Muscle layer of colon (tissue), 2 donors: ENCODE results near the gene CYP2W1.

Experiments used
- H3K27ac ChIP-seq: one replicate; pipeline ENCODE4 v1.7.0; 2013; ENCODE audit warnings: low read depth, mild to moderate bottlenecking, low read length, moderate library complexity
- H3K27me3 ChIP-seq, 2 donors: one replicate each; pipeline ENCODE4 v1.7.0; 2013; ENCODE audit warnings: low read length in 2 of 2, mild to moderate bottlenecking in 2 of 2; ENCODE audit not compliant: insufficient read depth in 2 of 2, control insufficient read depth in 1 of 2
- H3K36me3 ChIP-seq: one replicate; pipeline ENCODE4 v1.7.0; 2013; ENCODE audit warnings: mild to moderate bottlenecking, low read length; ENCODE audit not compliant: insufficient read depth
- H3K4me1 ChIP-seq: one replicate; pipeline ENCODE4 v1.7.0; 2013; ENCODE audit warnings: mild to moderate bottlenecking, low read length; ENCODE audit not compliant: insufficient read depth
- H3K4me3 ChIP-seq, 2 donors: one replicate each; pipeline ENCODE4 v1.7.0; 2013; ENCODE audit warnings: low read length in 2 of 2, low read depth in 1 of 2, mild to moderate bottlenecking in 1 of 2, moderate library complexity in 1 of 2
- H3K9ac ChIP-seq: one replicate; pipeline ENCODE4 v1.7.0; 2013; ENCODE audit warnings: low read length
- H3K9me3 ChIP-seq: one replicate; pipeline ENCODE4 v1.7.0; 2013; ENCODE audit warnings: mild to moderate bottlenecking, low read length
- donor health status: abdominal sarcoma.
- donor health status: Adenocarcinoma of cecum.

The CYP2W1 gene

GRCh38 chr7:979151-979550, 3.8 kb upstream of the CYP2W1 start:
- no peaks in the 10 kb centered on the region for H3K36me3 ChIP-seq
- no peak overlapping the region for H3K9ac ChIP-seq
- H3K4me3 ChIP-seq, result no peak overlapping the region
- H3K9me3 ChIP-seq, result no peaks in the 10 kb centered on the region
- peaks cover 0 to 22% of the 10 kb centered on the region in 2 donors for H3K27me3 ChIP-seq
- peaks cover 4% of the 10 kb centered on the region for H3K4me1 ChIP-seq
- no peak overlapping the region for H3K27ac ChIP-seq

GRCh38 chr7:979886-980571, 3.0 kb upstream of the CYP2W1 start:
- H3K36me3 ChIP-seq, result no peaks in the 10 kb centered on the region
- peaks cover 0 to 27% of the 10 kb centered on the region in 2 donors for H3K27me3 ChIP-seq
- H3K27ac ChIP-seq, result no peak overlapping the region
- H3K4me3 ChIP-seq, result no peak overlapping the region
- no peak overlapping the region for H3K9ac ChIP-seq
- H3K4me1 ChIP-seq, result peaks cover 4% of the 10 kb centered on the region
- H3K9me3 ChIP-seq, result no peaks in the 10 kb centered on the region

DNA sequence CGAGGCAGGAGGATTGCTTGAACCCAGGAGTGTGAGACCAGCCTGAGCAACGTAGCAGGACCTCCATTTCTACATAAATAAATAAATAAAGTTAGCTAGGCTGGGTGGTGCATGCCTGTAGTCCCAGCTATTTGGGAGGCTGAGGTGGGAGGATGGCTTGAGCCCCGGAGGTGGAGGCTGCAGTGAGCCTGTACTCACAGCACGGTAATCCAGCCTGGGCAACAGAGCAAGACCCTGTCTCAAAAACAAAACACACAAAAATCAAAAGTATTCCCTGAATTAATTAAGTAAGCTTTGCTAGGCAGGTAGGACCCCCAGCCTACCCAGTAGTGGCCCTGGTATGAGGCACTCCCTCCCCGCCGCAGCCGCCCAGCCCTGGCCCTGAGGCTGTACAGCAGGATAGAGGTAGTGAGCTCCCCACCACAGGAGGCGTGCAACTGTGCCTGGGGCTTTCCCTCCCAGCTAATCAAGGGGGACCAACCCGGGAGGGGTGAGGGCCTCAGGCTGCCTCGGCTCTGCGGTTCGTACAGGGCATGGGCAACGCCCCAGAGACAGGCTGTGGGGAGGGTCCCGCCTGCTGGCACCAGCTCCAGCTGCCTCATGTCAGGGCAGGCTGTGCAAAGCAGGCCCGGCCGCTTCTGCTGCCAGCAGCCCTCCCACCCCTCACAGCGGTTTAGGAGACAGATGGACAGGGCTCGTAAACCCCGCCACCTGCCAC, 1.0 kb upstream of the CYP2W1 start:
- Histone ChIP-seq H3K36me3 (no peaks in the 10 kb centered on the region), H3K27me3 (peaks cover 0 to 35% of the 10 kb centered on the region in 2 donors), H3K9ac (no peak overlapping the region), H3K4me1 (no peaks in the 10 kb centered on the region), H3K9me3 (no peaks in the 10 kb centered on the region), H3K4me3 (no peak overlapping the region), H3K27ac (no peak overlapping the region)

DNA sequence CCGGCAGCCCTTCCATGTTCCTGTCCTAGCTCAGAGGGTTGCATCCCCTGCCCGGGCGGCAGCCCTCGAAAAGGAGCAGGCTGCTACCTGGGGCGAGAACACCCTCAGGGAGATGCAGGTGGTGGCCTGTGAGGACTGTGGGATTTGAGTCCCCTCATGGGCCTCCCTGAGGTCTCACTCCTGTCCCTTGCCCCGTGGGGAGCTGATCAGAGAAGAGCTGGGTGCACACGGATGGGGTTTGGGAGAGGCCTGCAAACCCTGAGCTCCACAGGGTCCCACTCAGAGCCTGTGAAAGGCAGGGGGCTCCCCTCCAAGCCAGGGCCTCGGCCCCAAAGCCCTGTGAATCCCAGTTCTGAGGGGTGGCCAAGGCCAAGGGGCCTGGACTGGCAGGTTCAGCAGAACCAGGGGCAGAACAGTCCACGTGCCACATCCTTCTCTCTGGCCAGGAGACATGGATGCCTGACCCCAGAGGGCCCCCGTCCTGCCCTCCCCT, 424 bp upstream of the CYP2W1 start:
- Histone ChIP-seq H3K4me1 (no peaks in the 10 kb centered on the region), H3K36me3 (no peaks in the 10 kb centered on the region), H3K9me3 (no peaks in the 10 kb centered on the region), H3K4me3 (no peak overlapping the region), H3K27me3 (peaks cover under 1 to 41% of the 10 kb centered on the region in 2 donors), H3K27ac (no peak overlapping the region), H3K9ac (no peak overlapping the region)

GRCh38 chr7:983616-984071, 663 bp downstream of the CYP2W1 start:
- no peak overlapping the region for H3K27ac ChIP-seq
- H3K9me3 ChIP-seq, result no peaks in the 10 kb centered on the region
- H3K36me3 ChIP-seq, result no peaks in the 10 kb centered on the region
- no peak overlapping the region for H3K9ac ChIP-seq
- no peak overlapping the region for H3K4me3 ChIP-seq
- H3K27me3 ChIP-seq, result peaks cover 7 to 52% of the 10 kb centered on the region in 2 donors
- no peaks in the 10 kb centered on the region for H3K4me1 ChIP-seq

DNA sequence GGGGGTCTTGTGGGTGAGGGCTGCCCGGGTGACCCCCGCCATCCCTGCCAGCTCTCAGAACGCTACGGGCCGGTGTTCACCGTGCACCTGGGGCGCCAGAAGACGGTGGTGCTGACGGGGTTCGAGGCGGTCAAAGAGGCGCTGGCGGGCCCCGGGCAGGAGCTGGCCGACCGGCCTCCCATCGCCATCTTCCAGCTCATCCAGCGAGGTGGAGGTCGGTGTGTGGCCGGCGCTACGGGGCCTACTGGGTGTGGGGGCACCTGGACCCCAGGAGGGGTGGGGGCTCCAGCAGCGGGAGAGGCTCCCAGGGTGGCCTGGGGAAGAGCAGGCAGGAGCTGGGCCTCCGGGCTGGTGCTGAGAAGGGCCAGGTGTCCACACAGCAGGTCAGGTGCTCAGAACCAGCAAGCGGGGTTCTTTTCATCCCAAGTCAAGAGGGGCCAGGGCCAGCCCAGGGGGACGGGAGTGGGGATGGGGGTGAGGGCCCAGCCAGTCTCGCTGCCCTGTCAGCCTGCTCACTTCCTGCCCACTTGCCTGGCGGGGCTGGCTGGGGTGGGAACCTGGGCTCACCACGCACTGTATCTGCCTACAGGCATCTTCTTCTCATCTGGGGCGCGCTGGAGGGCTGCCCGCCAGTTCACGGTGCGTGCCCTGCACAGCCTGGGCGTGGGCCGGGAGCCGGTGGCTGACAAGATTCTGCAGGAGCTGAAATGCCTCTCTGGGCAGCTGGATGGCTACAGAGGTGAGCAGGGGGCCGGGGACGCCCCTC, 1.6 kb downstream of the CYP2W1 start:
- Histone ChIP-seq H3K9ac (no peak overlapping the region), H3K4me3 (no peak overlapping the region), H3K9me3 (no peaks in the 10 kb centered on the region), H3K27ac (no peak overlapping the region), H3K36me3 (no peaks in the 10 kb centered on the region), H3K4me1 (no peaks in the 10 kb centered on the region), H3K27me3 (peaks cover 7 to 59% of the 10 kb centered on the region in 2 donors)

DNA sequence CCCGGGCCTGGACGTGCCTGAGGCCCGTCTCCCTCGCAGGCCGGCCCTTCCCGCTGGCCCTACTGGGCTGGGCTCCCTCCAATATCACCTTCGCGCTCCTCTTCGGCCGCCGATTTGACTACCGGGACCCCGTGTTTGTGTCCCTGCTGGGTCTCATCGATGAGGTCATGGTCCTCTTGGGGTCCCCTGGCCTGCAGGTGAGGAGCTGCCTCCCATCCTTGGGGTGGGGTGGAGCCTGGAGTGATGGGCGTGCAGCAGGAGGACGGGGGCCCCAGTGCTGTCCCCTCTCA, 2.1 kb downstream of the CYP2W1 start:
- peaks cover 7 to 59% of the 10 kb centered on the region in 2 donors for H3K27me3 ChIP-seq
- H3K9me3 ChIP-seq, result no peaks in the 10 kb centered on the region
- no peak overlapping the region for H3K9ac ChIP-seq
- H3K4me3 ChIP-seq, result no peak overlapping the region
- H3K4me1 ChIP-seq, result no peaks in the 10 kb centered on the region
- no peak overlapping the region for H3K27ac ChIP-seq
- no peaks in the 10 kb centered on the region for H3K36me3 ChIP-seq

GRCh38 chr7:985915-986741, 3.1 kb downstream of the CYP2W1 start:
- Histone ChIP-seq H3K4me3 (no peak overlapping the region), H3K9ac (no peak overlapping the region), H3K9me3 (no peaks in the 10 kb centered on the region), H3K27ac (no peak overlapping the region), H3K27me3 (peaks cover 7 to 59% of the 10 kb centered on the region in 2 donors), H3K36me3 (no peaks in the 10 kb centered on the region), H3K4me1 (no peaks in the 10 kb centered on the region)

GRCh38 chr7:986766-987751, 4.1 kb downstream of the CYP2W1 start:
- no peaks in the 10 kb centered on the region for H3K9me3 ChIP-seq
- H3K27me3 ChIP-seq, result peaks cover 7 to 58% of the 10 kb centered on the region in 2 donors
- no peak overlapping the region for H3K9ac ChIP-seq
- H3K4me1 ChIP-seq, result no peaks in the 10 kb centered on the region
- no peak overlapping the region for H3K27ac ChIP-seq
- H3K36me3 ChIP-seq, result no peaks in the 10 kb centered on the region
- no peak overlapping the region for H3K4me3 ChIP-seq

- Histone ChIP-seq H3K9ac (no peak overlapping the region), H3K9me3 (no peaks in the 10 kb centered on the region), H3K4me1 (peaks cover 3% of the 10 kb centered on the region), H3K4me3 (no peak overlapping the region), H3K27me3 (peaks cover 7 to 49% of the 10 kb centered on the region in 2 donors), H3K27ac (no peak overlapping the region), H3K36me3 (no peaks in the 10 kb centered on the region)
These were observed 4.9 kb downstream of the CYP2W1 start for GRCh38 chr7:987909-988308.
